HG02588 (cell line): ENCODE results near the gene SLIT3.

ENCODE experiments used
- ATAC-seq: cut with Tn5 transposase; IDR thresholded peaks from one replicate; pipeline ENCODE4 v1.9.1; 2021; ENCODE audit warnings: mild to moderate bottlenecking, moderate library complexity; ENCODE audit not compliant: unreplicated experiment

The SLIT3 gene

GRCh38 chr5:169049712-169050111 is 251.2 kb downstream of the SLIT3 start:
- no peak for ATAC-seq

GRCh38 chr5:169048181-169049125 is 252.5 kb downstream of the SLIT3 start:
- ATAC-seq = no peak

- ATAC-seq = no peak
Measured at GRCh38 chr5:169044962-169045361, 256.0 kb downstream of the SLIT3 start.

DNA sequence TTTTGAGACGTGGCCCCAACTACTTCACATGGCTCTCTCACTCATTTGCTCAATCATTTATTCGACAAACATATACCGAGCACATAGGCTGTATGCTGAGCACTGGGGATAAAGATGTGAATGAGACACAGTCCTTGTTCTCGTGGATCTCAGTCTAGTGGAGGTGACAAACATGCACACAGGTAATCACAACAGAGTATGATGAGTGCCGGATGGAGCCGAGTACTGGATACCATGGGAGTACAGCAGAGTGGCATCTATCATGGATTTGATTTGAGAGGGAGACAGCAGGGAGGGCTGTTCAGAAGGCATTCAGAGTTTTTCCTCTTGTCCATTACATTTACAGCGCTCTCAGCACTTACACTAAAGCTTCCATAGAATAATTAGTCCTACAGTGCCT is 259.8 kb downstream of the SLIT3 start:
- ATAC-seq = no peak

DNA sequence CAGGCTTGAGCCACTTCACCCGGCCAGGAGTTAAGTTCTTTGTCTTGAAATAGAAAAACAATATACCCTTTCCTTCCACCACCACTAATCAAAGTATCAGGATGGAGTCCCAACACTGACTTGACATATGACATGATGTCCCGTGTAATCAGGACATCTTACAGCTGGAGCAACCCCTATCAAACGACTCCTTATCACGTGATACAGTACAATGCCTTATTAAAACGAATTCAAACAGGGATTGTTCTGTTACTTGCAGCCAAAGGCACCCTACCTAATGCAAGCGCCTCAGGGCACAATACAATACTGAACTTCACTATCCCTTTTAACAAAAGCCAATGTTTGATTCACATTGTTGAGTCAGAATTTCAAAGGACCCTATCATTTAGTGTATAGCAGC is 261.3 kb downstream of the SLIT3 start:
- no peak for ATAC-seq

- ATAC-seq = no peak
Measured at GRCh38 chr5:169037466-169037865, 263.5 kb downstream of the SLIT3 start.

- ATAC-seq = no peak
Measured at GRCh38 chr5:169036079-169036805, 264.7 kb downstream of the SLIT3 start.

GRCh38 chr5:169029661-169030274 is 271.2 kb downstream of the SLIT3 start:
- no peak for ATAC-seq

DNA sequence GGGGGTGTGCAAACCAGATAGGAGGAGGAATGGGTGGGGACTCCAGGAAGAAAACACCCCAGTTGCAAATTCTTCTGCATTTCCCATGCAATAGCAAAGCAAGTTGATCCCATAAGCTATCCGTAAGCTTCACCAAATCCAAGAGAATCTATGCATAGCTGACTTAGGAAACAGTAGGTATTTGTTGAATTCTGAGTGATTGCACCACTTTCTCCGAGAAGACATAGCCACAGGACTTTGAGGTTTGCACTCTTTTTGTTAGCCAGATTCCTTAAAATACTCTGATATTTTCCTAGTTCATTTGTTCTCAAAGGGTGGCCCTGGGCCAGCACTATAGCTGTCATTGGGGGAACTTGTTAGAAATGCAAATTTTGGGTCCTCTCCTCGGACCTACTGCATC is 271.9 kb downstream of the SLIT3 start:
- ATAC-seq = no peak

DNA sequence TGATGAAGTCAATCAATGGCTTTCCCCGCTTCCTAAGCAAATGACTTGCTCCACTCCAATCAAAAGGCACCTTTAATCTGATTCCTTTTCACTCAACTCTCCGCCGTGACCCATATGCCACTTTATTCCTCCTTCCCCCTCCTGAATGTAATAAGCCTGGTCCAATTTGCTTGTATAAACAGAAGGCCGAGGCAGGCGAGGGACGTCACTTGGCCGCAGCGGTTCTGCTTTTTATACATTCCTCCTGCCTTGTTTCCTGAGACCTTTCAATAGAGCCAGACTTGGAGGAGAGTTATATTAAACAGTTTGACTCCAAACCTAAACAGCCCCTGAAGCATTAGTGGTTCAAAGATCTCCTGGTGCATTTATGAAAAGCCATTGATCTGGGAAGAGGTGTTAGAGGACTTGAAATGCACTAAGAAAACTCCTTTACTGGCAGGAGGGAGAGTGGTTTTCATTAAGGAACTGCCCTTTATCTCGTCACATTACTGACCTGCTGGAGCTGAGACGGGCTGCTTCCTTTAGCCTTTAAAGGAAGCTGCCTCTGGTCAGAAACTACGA is 273.4 kb downstream of the SLIT3 start:
- ATAC-seq = no peak

DNA sequence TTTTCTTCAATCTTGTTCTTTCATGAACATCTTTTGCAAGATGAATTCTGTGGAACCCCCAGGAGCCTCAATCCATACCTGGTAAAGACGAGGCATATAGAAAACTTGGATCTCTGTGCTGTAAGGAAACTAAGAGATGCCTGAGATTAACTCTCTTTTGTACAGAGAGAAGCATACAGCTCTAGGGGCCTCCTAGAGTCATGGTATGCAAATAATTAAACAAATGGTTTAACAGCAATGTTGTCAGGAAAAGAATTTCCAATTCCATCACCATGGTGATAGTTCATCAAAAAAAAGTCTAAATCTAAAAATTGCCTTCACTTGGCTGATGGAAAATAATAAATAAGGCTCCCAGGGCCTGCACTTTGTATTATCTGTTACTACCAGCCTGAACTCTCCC is 275.4 kb downstream of the SLIT3 start:
- ATAC-seq = no peak

DNA sequence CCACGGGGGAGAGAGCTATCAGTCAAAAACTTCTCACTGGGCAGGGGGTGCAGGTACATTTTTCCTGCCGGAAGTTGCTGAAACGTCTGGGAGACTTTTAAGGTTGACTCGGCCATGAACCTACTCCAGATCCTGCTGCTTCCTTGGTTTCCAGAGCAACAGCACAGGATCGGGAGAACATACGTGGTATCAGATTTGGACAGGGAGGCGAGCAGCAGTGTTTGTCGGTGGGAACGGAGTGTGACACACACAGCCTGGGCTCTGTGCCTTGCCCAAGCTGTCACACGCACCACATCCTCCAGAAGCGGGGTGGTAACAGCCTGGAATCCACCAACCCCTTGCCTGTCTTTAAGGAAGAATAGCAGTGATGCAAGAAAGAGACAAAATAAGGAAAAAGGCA is 276.5 kb downstream of the SLIT3 start:
- ATAC-seq = no peak

DNA sequence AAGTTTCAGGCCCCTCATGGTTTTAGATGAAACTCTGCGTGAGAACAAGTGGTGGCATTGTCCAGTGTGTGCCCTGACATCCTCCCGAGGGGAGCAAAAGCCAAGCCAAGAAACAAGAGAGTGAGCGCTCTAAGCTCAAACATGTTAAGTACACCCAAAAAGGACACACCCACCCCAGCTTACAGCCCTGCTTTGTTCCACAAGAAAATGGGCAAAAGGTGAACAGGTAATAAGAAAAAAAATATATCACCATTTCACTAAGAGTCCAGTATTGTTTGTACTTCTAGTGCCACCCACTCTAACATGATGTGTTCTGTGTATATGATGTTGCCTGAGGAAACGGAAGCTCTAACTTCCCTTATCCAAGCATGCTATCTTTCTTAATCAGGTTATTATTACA is 278.2 kb downstream of the SLIT3 start:
- no peak for ATAC-seq

GRCh38 chr5:169020102-169020501 is 280.8 kb downstream of the SLIT3 start:
- ATAC-seq = no peak

GRCh38 chr5:169018925-169019324 is 282.0 kb downstream of the SLIT3 start:
- ATAC-seq = no peak

DNA sequence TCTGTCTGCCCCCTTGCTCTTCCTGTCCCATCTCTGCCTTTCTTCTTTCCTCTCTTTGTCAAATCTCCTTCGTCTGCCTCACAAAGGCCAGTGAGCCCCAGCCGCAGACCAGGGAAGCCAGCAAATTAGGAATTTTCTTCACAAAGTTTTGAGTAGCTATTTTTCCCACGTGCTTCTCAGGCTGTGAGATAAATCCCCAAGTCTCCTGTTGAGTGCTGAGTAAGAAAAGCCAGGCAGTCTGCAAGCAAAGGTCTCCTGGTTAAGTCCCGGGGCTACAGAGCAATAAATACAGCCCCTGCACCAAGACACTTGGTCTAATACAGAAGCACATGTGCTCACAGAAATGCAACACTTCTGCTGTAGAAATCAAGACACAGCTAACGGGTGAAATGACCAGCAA is 284.9 kb downstream of the SLIT3 start:
- no peak for ATAC-seq

DNA sequence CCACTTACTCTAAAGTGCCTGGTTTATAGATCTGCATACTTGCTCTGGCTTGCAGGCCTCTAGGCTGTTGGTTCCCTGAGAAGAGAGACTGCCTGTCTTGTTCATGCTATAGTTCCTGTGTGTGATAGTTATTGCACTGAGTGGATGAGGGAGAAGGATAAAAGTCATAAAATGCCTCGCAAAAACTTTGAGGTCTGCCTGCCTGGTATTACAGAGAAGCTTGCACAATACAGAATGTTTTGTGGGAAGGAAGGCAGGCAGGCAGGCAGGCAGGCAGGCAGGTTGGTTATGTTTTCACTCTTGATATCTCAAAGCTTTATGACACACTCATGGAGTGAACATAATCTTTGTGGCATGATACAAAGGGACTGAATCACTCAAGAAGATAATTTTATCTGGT is 287.1 kb downstream of the SLIT3 start:
- ATAC-seq = no peak

DNA sequence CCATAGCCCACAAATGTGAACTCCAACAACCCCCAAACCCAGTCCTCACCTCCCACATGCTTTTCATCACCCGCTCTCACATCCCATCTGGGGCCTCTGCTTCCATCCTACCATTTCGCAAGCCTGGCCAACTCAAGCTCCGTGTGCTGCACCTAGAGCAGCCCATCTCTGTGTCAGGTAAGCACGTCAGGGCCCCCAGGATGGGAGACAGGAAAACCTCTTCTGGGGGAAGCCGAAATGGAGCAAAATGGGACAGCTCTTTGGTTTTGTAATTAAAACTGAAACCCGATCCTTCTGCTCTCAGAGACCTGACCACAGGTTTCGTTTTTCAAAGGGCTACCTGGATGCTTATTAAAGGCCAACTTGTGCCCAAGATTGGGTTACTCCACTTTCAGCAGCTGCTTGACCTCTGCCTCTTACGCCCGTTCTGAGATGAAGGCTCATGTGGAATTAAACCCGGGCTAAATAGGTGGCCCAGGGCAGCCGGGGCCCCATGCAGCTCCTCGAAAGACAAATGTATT is 287.7 kb downstream of the SLIT3 start:
- ATAC-seq = no peak

- no peak for ATAC-seq
Measured at GRCh38 chr5:169012450-169012849, 288.5 kb downstream of the SLIT3 start.

DNA sequence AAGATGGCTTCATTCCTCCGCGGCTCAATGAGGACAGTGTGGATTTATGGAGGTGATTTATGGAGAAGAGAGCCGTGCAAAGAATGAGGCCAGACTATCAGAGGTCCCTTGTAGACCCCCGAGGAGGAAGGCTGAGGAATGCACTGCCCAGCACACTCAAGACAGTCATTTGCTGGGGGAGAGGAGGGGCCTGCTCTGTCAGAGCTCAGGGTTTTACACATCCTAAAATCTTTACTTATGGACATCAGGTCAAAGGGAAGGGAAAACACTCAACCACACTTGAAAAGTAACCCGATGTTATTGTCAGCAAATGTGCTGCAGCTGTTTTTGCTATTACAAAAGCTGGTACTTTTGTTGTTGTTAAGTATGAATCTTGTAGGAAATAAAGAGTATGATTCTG is 289.5 kb downstream of the SLIT3 start:
- no peak for ATAC-seq

DNA sequence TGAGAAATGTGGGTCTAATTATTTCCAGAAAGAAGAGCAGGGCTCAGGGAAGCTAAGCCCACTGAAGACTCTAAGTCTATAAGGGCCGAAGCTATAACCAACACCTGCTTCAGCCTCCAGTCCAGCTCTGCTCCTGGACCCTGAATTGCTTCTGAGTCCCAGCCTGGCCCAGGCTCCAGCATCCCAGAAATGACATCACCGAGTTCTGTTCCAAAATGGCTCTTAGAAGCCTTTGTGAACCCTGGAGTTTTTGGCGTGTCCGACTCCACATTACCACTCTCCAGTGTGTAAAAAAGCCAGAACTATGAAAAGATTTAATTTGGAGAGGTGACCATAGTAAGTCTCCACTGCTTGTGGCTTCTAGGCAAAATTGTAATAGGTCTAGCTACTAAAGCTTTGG is 289.9 kb downstream of the SLIT3 start:
- ATAC-seq = no peak
